H1 (cell line): ENCODE results near the gene SMAGP. TPM values are rescaled to one million over a fixed set of nuclear protein-coding genes. Genes with fewer than 3 reads are reported as not detected.

Source experiments
- CTCF ChIA-PET: fragments of 300-600 bp; sonication (Branson Sonifier 250); formaldehyde crosslinking; loops from one replicate; lab custom pipeline; 2021; ENCODE audit not compliant: partially characterized antibody; lab: Charles Lee
- POLR2A ChIA-PET: fragments of 300-600 bp; sonication (Branson Sonifier 250); formaldehyde crosslinking; loops from one replicate; lab custom pipeline; 2021; ENCODE audit warnings: inconsistent platforms; ENCODE audit not compliant: partially characterized antibody; lab: Charles Lee
- DNase-seq, 2 experiments: peaks; one replicate each; pipeline versions ENCODE4 v3.0.0 to v3.0.0-alpha.2; 2010 to 2022; ENCODE audit warnings: low spot score in 2 of 2, low read depth in 1 of 2, mixed read lengths in 1 of 2
- FAIRE-seq: peaks from 2 replicates; lab custom pipeline; 2011; peaks lifted over from hg19 to GRCh38; lab: Jason Lieb, UNC
- H2AFZ ChIP-seq: 2 replicates; pipeline ENCODE4 v1.8.1; 2012; ENCODE audit warnings: low read length, inconsistent platforms
- H2AK5ac ChIP-seq: 2 replicates; pipeline ENCODE4 v1.6.1; 2013; ENCODE audit warnings: low read depth, low read length
- H2BK120ac ChIP-seq: replicated peaks from 2 replicates; pipeline ENCODE3; 2013; ENCODE audit warnings: low read depth, low read length, inconsistent platforms
- H2BK12ac ChIP-seq: 2 replicates; pipeline ENCODE4 v1.6.1; 2013; ENCODE audit warnings: low read depth, low read length
- H2BK15ac ChIP-seq: 2 replicates; pipeline ENCODE4 v1.6.1; 2013; ENCODE audit warnings: low read length
- H2BK20ac ChIP-seq: 2 replicates; pipeline ENCODE4 v1.6.1; 2013; ENCODE audit warnings: low read length
- H2BK5ac ChIP-seq: 2 replicates; pipeline ENCODE4 v1.6.1; 2013; ENCODE audit warnings: low read depth, low read length
- H3K14ac ChIP-seq: 2 replicates; pipeline ENCODE4 v1.6.1; 2013; ENCODE audit warnings: inconsistent platforms; ENCODE audit not compliant: insufficient read length
- H3K18ac ChIP-seq: 2 replicates; pipeline ENCODE4 v1.6.1; 2013; ENCODE audit warnings: low read length; ENCODE audit errors: extremely low read depth
- H3K23ac ChIP-seq: 2 replicates; pipeline ENCODE4 v1.6.1; 2013; ENCODE audit warnings: inconsistent platforms; ENCODE audit not compliant: insufficient read length
- H3K23me2 ChIP-seq: 2 replicates; pipeline ENCODE4 v1.6.1; 2013; ENCODE audit warnings: low read depth, low read length
- H3K27ac ChIP-seq: 2 replicates; pipeline ENCODE4 v1.6.1; 2011; ENCODE audit warnings: low read depth, low read length, inconsistent platforms
- H3K27me3 ChIP-seq, 4 experiments: replicated peaks in 1 of 4; 1 replicate in 1 of 4; 2 replicates in 3 of 4; pipeline versions ENCODE4 v1.6.1 to v1.8.1; 2011 to 2013; ENCODE audit warnings: low read length in 3 of 4, mild to moderate bottlenecking in 3 of 4, inconsistent platforms in 2 of 4, mixed read lengths in 2 of 4, moderate library complexity in 1 of 4; ENCODE audit not compliant: control insufficient read depth in 3 of 4, insufficient read depth in 3 of 4; ENCODE audit errors: extremely low read depth in 1 of 4
- H3K36me3 ChIP-seq, 4 experiments: 2 replicates each; pipeline versions ENCODE4 v1.6.1 to v1.8.1; 2011 to 2013; ENCODE audit warnings: mild to moderate bottlenecking in 4 of 4, low read length in 3 of 4, moderate library complexity in 2 of 4, control low read depth in 1 of 4, inconsistent platforms in 1 of 4; ENCODE audit not compliant: insufficient read depth in 4 of 4, control insufficient read depth in 2 of 4
- H3K4ac ChIP-seq: replicated peaks from 2 replicates; pipeline ENCODE3; 2013; ENCODE audit warnings: low read length, low read depth, mixed read lengths, inconsistent platforms; ENCODE audit not compliant: insufficient read length
- H3K4me1 ChIP-seq, 4 experiments: replicated peaks in 1 of 4; 1 replicate in 1 of 4; 2 replicates in 3 of 4; pipeline versions ENCODE4 v1.6.1 to v1.8.1; 2011 to 2013; ENCODE audit warnings: low read length in 3 of 4, inconsistent platforms in 2 of 4, mixed read lengths in 1 of 4; ENCODE audit not compliant: insufficient read depth in 4 of 4, control insufficient read depth in 3 of 4
- H3K4me2 ChIP-seq, 2 experiments: 2 replicates each; pipeline versions ENCODE4 v1.6.1 to v1.8.1; 2011 to 2013; ENCODE audit warnings: low read depth in 2 of 2, low read length in 2 of 2, control low read depth in 1 of 2, inconsistent platforms in 1 of 2, mild to moderate bottlenecking in 1 of 2; ENCODE audit not compliant: insufficient read depth in 1 of 2
- H3K4me3 ChIP-seq, 4 experiments: fragments of 200-600, 300-600 bp in 1 of 4; sonication (generic), shearing (Covaris generic), sonication (Bioruptor Twin) in 1 of 4; 2 replicates each; pipeline versions ENCODE4 v1.5.1 to v1.8.1; 2011 to 2016; ENCODE audit warnings: low read length in 4 of 4, low read depth in 3 of 4, control low read depth in 2 of 4, inconsistent platforms in 2 of 4, mild to moderate bottlenecking in 2 of 4, mixed read lengths in 1 of 4, moderate library complexity in 1 of 4; ENCODE audit not compliant: insufficient read depth in 2 of 4; ENCODE audit errors: extremely low read depth in 1 of 4
- H3K56ac ChIP-seq: replicated peaks from 2 replicates; pipeline ENCODE3; 2013; ENCODE audit warnings: low read depth, mild to moderate bottlenecking, mixed read lengths, low read length, inconsistent platforms; ENCODE audit not compliant: insufficient read length
- H3K79me1 ChIP-seq: 2 replicates; pipeline ENCODE4 v1.6.1; 2013; ENCODE audit warnings: low read depth, low read length, control low read depth
- H3K79me2 ChIP-seq, 2 experiments: 2 replicates each; pipeline versions ENCODE4 v1.6.1 to v1.8.1; 2012 to 2013; ENCODE audit warnings: low read length in 2 of 2, mild to moderate bottlenecking in 2 of 2, inconsistent platforms in 1 of 2; ENCODE audit not compliant: insufficient read depth in 2 of 2, control insufficient read depth in 1 of 2
- H3K9ac ChIP-seq, 4 experiments: replicated peaks in 1 of 4; 1 replicate in 1 of 4; 2 replicates in 3 of 4; pipeline versions ENCODE4 v1.6.1 to v1.8.1; 2011 to 2013; ENCODE audit warnings: low read depth in 3 of 4, low read length in 3 of 4, control low read depth in 2 of 4, mild to moderate bottlenecking in 2 of 4, moderate library complexity in 2 of 4, inconsistent platforms in 1 of 4; ENCODE audit errors: extremely low read depth in 1 of 4
- H3K9me3 ChIP-seq, 2 experiments: 2 replicates each; pipeline versions ENCODE4 v1.6.1 to v1.8.1; 2012 to 2013; ENCODE audit warnings: mild to moderate bottlenecking in 2 of 2, moderate library complexity in 2 of 2, control low read depth in 1 of 2, inconsistent platforms in 1 of 2, low read depth in 1 of 2, low read length in 1 of 2, mixed read lengths in 1 of 2; ENCODE audit not compliant: insufficient read depth in 2 of 2
- H4K20me1 ChIP-seq, 2 experiments: replicated peaks in 1 of 2; 2 replicates each; pipeline versions ENCODE3 to v1.8.1; 2011 to 2013; ENCODE audit warnings: inconsistent platforms in 2 of 2, low read length in 2 of 2, mild to moderate bottlenecking in 1 of 2; ENCODE audit not compliant: insufficient read depth in 2 of 2, control insufficient read depth in 1 of 2
- H4K5ac ChIP-seq: 2 replicates; pipeline ENCODE4 v1.6.1; 2013; ENCODE audit warnings: low read length, low read depth, mixed read lengths, inconsistent platforms; ENCODE audit not compliant: insufficient read length
- H4K8ac ChIP-seq: 2 replicates; pipeline ENCODE4 v1.8.0; 2013; ENCODE audit warnings: mild to moderate bottlenecking, moderate library complexity, low read length, inconsistent platforms; ENCODE audit not compliant: insufficient read depth; ENCODE audit errors: extremely low read depth
- H4K91ac ChIP-seq: replicated peaks from 2 replicates; pipeline ENCODE3; 2013; ENCODE audit warnings: low read length, mixed read lengths, inconsistent platforms; ENCODE audit not compliant: insufficient read length
- CBX8 ChIP-seq: fragments of 300-800, 300-1000 bp; sonication (generic); IDR thresholded peaks from 2 replicates; pipeline ENCODE4 v1.7.1; 2016; ENCODE audit warnings: low read depth, low read length, borderline replicate concordance
- NANOG ChIP-seq: IDR thresholded peaks from 2 replicates; pipeline ENCODE4 v1.6.1; 2011; ENCODE audit warnings: low read length, low read depth, mild to moderate bottlenecking, inconsistent platforms; ENCODE audit not compliant: insufficient read depth, poor library complexity, severe bottlenecking
- POU5F1 ChIP-seq: IDR thresholded peaks from 2 replicates; pipeline ENCODE4 v1.6.1; 2011; ENCODE audit warnings: low read depth, mild to moderate bottlenecking, low read length, moderate library complexity
- RBBP5 ChIP-seq: IDR thresholded peaks from 2 replicates; pipeline ENCODE4 v1.7.1; 2012; ENCODE audit warnings: low read depth, mild to moderate bottlenecking, inconsistent platforms, low read length, moderate library complexity, borderline replicate concordance
- RXRA ChIP-seq: IDR thresholded peaks from 2 replicates; pipeline ENCODE4 v1.6.1; 2011; ENCODE audit warnings: low read depth, mild to moderate bottlenecking, low read length, moderate library complexity; ENCODE audit not compliant: insufficient read depth
- SAP30 ChIP-seq: fragments of 300-600 bp; sonication (generic); IDR thresholded peaks from 2 replicates; pipeline ENCODE4 v1.7.1; 2012; ENCODE audit warnings: low read length, moderate library complexity, mild to moderate bottlenecking, inconsistent platforms; ENCODE audit not compliant: insufficient read depth, insufficient replicate concordance
- SIN3A ChIP-seq, 2 experiments: IDR thresholded peaks in 1 of 2; conservative IDR thresholded peaks in 1 of 2; 2 replicates each; pipeline ENCODE4 v1.6.1; 2011 to 2012; ENCODE audit warnings: low read length in 2 of 2, improper control_type of control experiment in 1 of 2, low read depth in 1 of 2, mild to moderate bottlenecking in 1 of 2
- SP1 ChIP-seq: IDR thresholded peaks from 2 replicates; pipeline ENCODE4 v1.6.1; 2011; ENCODE audit warnings: low read depth, low read length
- SP2 ChIP-seq: IDR thresholded peaks from 2 replicates; pipeline ENCODE4 v1.6.1; 2012; ENCODE audit warnings: mild to moderate bottlenecking, low read length, inconsistent platforms
- SRF ChIP-seq: IDR thresholded peaks from 2 replicates; pipeline ENCODE4 v1.6.1; 2011; ENCODE audit warnings: mild to moderate bottlenecking, low read depth, low read length, moderate library complexity
- WGBS, 2 experiments: shearing (Covaris generic) in 1 of 2; methylation state at CpG; one replicate each; pipeline versions ENCODE4 v1.1.6 to v1.1.7; 2013 to 2015; ENCODE audit warnings: low lambda C conversion rate in 2 of 2, mixed read lengths in 2 of 2, inconsistent platforms in 1 of 2, low coverage in 1 of 2, missing lambda C conversion rate in 1 of 2; ENCODE audit not compliant: insufficient replicate concordance in 2 of 2, insufficient coverage in 1 of 2, insufficient read length in 1 of 2; ENCODE audit errors: extremely low coverage in 1 of 2, missing lambda C conversion rate in 1 of 2; 5-methylcytosine and 5-hydroxymethylcytosine counted together
- polyA plus RNA-seq, 7 experiments: library from polyadenylated mRNA; depleted of rRNA in 3 of 7; stranded (reverse) in 5 of 7; unstranded in 2 of 7; fragments of >200 nt in 5 of 7; fragments of 200-250 nt in 2 of 7; gene quantifications; 1 replicate in 5 of 7; 2 replicates in 1 of 7; 4 replicates in 1 of 7; pipeline versions ENCODE4 v1.2.1 to v1.2.3, GENCODE V29; 2011 to 2013; ENCODE audit warnings: missing spikeins in 2 of 7, mixed read lengths in 2 of 7
- total RNA-seq: library from RNA; stranded (reverse); fragmentation: NEBNext Ultra II Directional; extraction: Animal tissue kit (Norgen Biotek cat#: 25700); gene quantifications from 2 replicates; pipeline ENCODE4 v1.2.1, GENCODE V29; 2021
- TF ChIP-seq, protein P1 (sequence below): IDR thresholded peaks from 2 replicates; pipeline ENCODE4 v1.6.1; 2011; ENCODE audit warnings: low read length, improper control_type of control experiment

Gene SMAGP
- total and polyA plus RNA-seq, 2 of the 8 experiments (the other 6 are each of a cell fraction or from before 2014, with no cell fraction given) = 9.4 to 12.7 TPM

GRCh38 chr12:51275088-51275487 lies 4.9 kb upstream of the SMAGP start:
- no peak overlapping the region for H4K8ac ChIP-seq
- no peaks in the 10 kb centered on the region for H3K36me3 ChIP-seq
- H3K9me3 ChIP-seq = no peaks in the 10 kb centered on the region
- no peak overlapping the region for H3K56ac ChIP-seq
- DNase-seq = no peak
- H4K5ac ChIP-seq = no peak overlapping the region
- no peak for FAIRE-seq
- no peak overlapping the region for H2BK20ac ChIP-seq
- H2BK120ac ChIP-seq = no peak overlapping the region
- no peak overlapping the region for H3K4me2 ChIP-seq
- no peaks in the 10 kb centered on the region for H4K20me1 ChIP-seq
- H3K23me2 ChIP-seq = peaks cover 5% of the 10 kb centered on the region; the same call in 1 of the 2 replicates
- no peak overlapping the region for H3K18ac ChIP-seq
- H3K4ac ChIP-seq = no peak overlapping the region
- H3K27me3 ChIP-seq = peaks cover 0 to 11% (median 8%) of the 10 kb centered on the region in 4 experiments; a peak in 6 of 7 replicates
- no peak overlapping the region for H2BK12ac ChIP-seq
- no peaks in the 10 kb centered on the region for H3K79me1 ChIP-seq
- no peaks in the 10 kb centered on the region for H3K79me2 ChIP-seq
- ChIA-PET CTCF (interaction anchor here (0.6 to 5.0 kb wide), 7 partner anchors 8 to 269 kb away, joined by 3 to 31 read pairs (median 3); no protein-coding TSS in a partner anchor), POLR2A (interaction anchor here (0.8 to 1.8 kb wide), 2 partner anchors 9 to 192 kb away, joined by 3 to 6 read pairs; partner anchors contain the start of gene CSRNP2)
- H3K14ac ChIP-seq = no peak overlapping the region
- no peak overlapping the region for H4K91ac ChIP-seq
- no peak overlapping the region for H2BK5ac ChIP-seq
- WGBS, 2 experiments = 89% methylated on average over 1 of the region's 1 CpG; no CpG with 5 or more reads in 1 of the 2 experiments
- H3K9ac ChIP-seq = no peak overlapping the region
- no peak overlapping the region for H3K27ac ChIP-seq
- H2AK5ac ChIP-seq = no peak overlapping the region; the same call in 1 of the 2 replicates
- H2AFZ ChIP-seq = no peak overlapping the region
- no peak overlapping the region for H2BK15ac ChIP-seq
- H3K4me3 ChIP-seq = no peak overlapping the region
- H3K23ac ChIP-seq = peak overlapping the region; percentile 40
- peaks cover 0 to 3% (median 0%) of the 10 kb centered on the region in 4 experiments; a peak in 3 of 7 replicates for H3K4me1 ChIP-seq
- no peak for TF ChIP-seq SAP30
- TF ChIP-seq, protein P1, sequence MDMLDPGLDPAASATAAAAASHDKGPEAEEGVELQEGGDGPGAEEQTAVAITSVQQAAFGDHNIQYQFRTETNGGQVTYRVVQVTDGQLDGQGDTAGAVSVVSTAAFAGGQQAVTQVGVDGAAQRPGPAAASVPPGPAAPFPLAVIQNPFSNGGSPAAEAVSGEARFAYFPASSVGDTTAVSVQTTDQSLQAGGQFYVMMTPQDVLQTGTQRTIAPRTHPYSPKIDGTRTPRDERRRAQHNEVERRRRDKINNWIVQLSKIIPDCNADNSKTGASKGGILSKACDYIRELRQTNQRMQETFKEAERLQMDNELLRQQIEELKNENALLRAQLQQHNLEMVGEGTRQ = no peak
- TF ChIP-seq CBX8 = no peak
- no peak for TF ChIP-seq NANOG
- TF ChIP-seq RXRA = no peak
- TF ChIP-seq SIN3A (conservative IDR thresholded peaks at IDR 0.05 in 1 of 2, IDR thresholded peaks at IDR 0.05 in 1 of 2; ENCODE audit: low read depth in 1 of 2, low read length in 2 of 2) = no peak
- no peak for TF ChIP-seq SP2
- TF ChIP-seq POU5F1 = no peak
- no peak for TF ChIP-seq SRF
- TF ChIP-seq RBBP5 = no peak
- no peak for TF ChIP-seq SP1
